CD4-positive, alpha-beta T cell treated with Interleukin-6 for 4 hours (primary cell): Measurements from ENCODE around the gene ANKRD44.
"Not testable (repeated sequence)": the region's sequence is repeated elsewhere in the genome, so short reads cannot be mapped to it uniquely, and the experiment has no call there.

ENCODE experiments used
- DNase-seq: peaks from one replicate; pipeline ENCODE4 v3.0.0-alpha.2; 2020; ENCODE audit warnings: mixed read lengths

ANKRD44 gene

GRCh38 chr2:197256547-197257170 is 53.9 kb downstream of the ANKRD44 start:
- no peak for DNase-seq

- DNase-seq = no peak
These were observed 54.6 kb downstream of the ANKRD44 start for GRCh38 chr2:197256021-197256420.

GRCh38 chr2:197255543-197255942 is 55.0 kb downstream of the ANKRD44 start:
- DNase-seq = peak; percentile 61

- DNase-seq = peak; percentile 35
These were observed 55.6 kb downstream of the ANKRD44 start for GRCh38 chr2:197254776-197255530.

GRCh38 chr2:197251576-197251975 is 59.0 kb downstream of the ANKRD44 start:
- no peak for DNase-seq

GRCh38 chr2:197251163-197251562 is 59.4 kb downstream of the ANKRD44 start:
- no peak for DNase-seq

GRCh38 chr2:197250084-197250397 is 60.5 kb downstream of the ANKRD44 start:
- no peak for DNase-seq

GRCh38 chr2:197249381-197250083 is 61.0 kb downstream of the ANKRD44 start:
- no peak for DNase-seq

GRCh38 chr2:197248623-197249022 is 62.0 kb downstream of the ANKRD44 start:
- DNase-seq = peak; percentile 59

- no peak for DNase-seq
These were observed 62.6 kb downstream of the ANKRD44 start for GRCh38 chr2:197248001-197248401.

- DNase-seq = no peak
These were observed 63.5 kb downstream of the ANKRD44 start for GRCh38 chr2:197247083-197247482.

GRCh38 chr2:197245829-197246804 is 64.5 kb downstream of the ANKRD44 start:
- DNase-seq = no peak

- DNase-seq = no peak
These were observed 66.2 kb downstream of the ANKRD44 start for GRCh38 chr2:197244349-197244748.

- DNase-seq = no peak
These were observed 67.9 kb downstream of the ANKRD44 start for GRCh38 chr2:197242719-197243118.

GRCh38 chr2:197241596-197241995 is 69.0 kb downstream of the ANKRD44 start:
- DNase-seq = no peak

- no peak for DNase-seq
These were observed 69.4 kb downstream of the ANKRD44 start for GRCh38 chr2:197241153-197241552.

GRCh38 chr2:197240421-197241041 is 70.0 kb downstream of the ANKRD44 start:
- peak; percentile 44 for DNase-seq

- not testable (repeated sequence) for DNase-seq
These were observed 70.6 kb downstream of the ANKRD44 start for GRCh38 chr2:197240018-197240417.

GRCh38 chr2:197239434-197239833 is 71.1 kb downstream of the ANKRD44 start:
- DNase-seq = no peak

GRCh38 chr2:197238043-197238365 is 72.6 kb downstream of the ANKRD44 start:
- DNase-seq = no peak

- DNase-seq = no peak
These were observed 73.1 kb downstream of the ANKRD44 start for GRCh38 chr2:197237291-197238042.

GRCh38 chr2:197236816-197237215 is 73.8 kb downstream of the ANKRD44 start:
- DNase-seq = peak; percentile 40
